GM18526 (cell line): ENCODE data around the gene KRT6B.

Source experiments
- POLR2A ChIP-seq: IDR thresholded peaks from 3 replicates; pipeline ENCODE4 v1.6.1; 2011; ENCODE audit not compliant: insufficient read length; ENCODE audit errors: extremely low read depth

KRT6B gene

GRCh38 chr12:52402873-52403540 lies 48.9 kb downstream of the KRT6B start:
- TF ChIP-seq POLR2A: no peak

GRCh38 chr12:52402377-52402776 lies 49.6 kb downstream of the KRT6B start:
- TF ChIP-seq POLR2A: no peak

GRCh38 chr12:52401926-52402325 lies 50.0 kb downstream of the KRT6B start:
- TF ChIP-seq POLR2A: no peak

- no peak for TF ChIP-seq POLR2A
Measured at GRCh38 chr12:52401526-52401925, 50.4 kb downstream of the KRT6B start.

GRCh38 chr12:52400906-52401305 lies 51.0 kb downstream of the KRT6B start:
- TF ChIP-seq POLR2A: no peak

GRCh38 chr12:52399756-52400155 lies 52.2 kb downstream of the KRT6B start:
- no peak for TF ChIP-seq POLR2A

GRCh38 chr12:52398176-52398575 lies 53.8 kb downstream of the KRT6B start:
- no peak for TF ChIP-seq POLR2A

- TF ChIP-seq POLR2A: no peak
Measured at GRCh38 chr12:52396656-52397055, 55.3 kb downstream of the KRT6B start.
